GM19455 (cell line): ENCODE measurements around the gene CEP112.

ENCODE experiments used
- ATAC-seq: cut with Tn5 transposase; IDR thresholded peaks from one replicate; pipeline ENCODE4 v1.9.1; 2021; ENCODE audit not compliant: unreplicated experiment

The CEP112 gene

GRCh38 chr17:65617496-65617895 lies 574.4 kb downstream of the CEP112 start:
- no peak for ATAC-seq

- ATAC-seq, result no peak
Measured at GRCh38 chr17:65609749-65610148, 582.2 kb downstream of the CEP112 start.

GRCh38 chr17:65609286-65609685 lies 582.6 kb downstream of the CEP112 start:
- no peak for ATAC-seq

GRCh38 chr17:65604070-65604469 lies 587.9 kb downstream of the CEP112 start:
- ATAC-seq, result no peak

- no peak for ATAC-seq
Measured at GRCh38 chr17:65601881-65602280, 590.1 kb downstream of the CEP112 start.

- no peak for ATAC-seq
Measured at GRCh38 chr17:65601145-65601544, 590.8 kb downstream of the CEP112 start.

GRCh38 chr17:65600518-65600917 lies 591.4 kb downstream of the CEP112 start:
- no peak for ATAC-seq

- ATAC-seq, result no peak
Measured at GRCh38 chr17:65599650-65600049, 592.3 kb downstream of the CEP112 start.

GRCh38 chr17:65598746-65599145 lies 593.2 kb downstream of the CEP112 start:
- ATAC-seq, result no peak

- no peak for ATAC-seq
Measured at GRCh38 chr17:65595071-65595656, 596.8 kb downstream of the CEP112 start.

GRCh38 chr17:65593855-65594845 lies 597.8 kb downstream of the CEP112 start:
- ATAC-seq, result no peak

- no peak for ATAC-seq
Measured at GRCh38 chr17:65593092-65593854, 598.7 kb downstream of the CEP112 start.

GRCh38 chr17:65592125-65592965 lies 599.6 kb downstream of the CEP112 start:
- ATAC-seq, result no peak

- ATAC-seq, result no peak
Measured at GRCh38 chr17:65589321-65589720, 602.6 kb downstream of the CEP112 start.

GRCh38 chr17:65588181-65588808 lies 603.6 kb downstream of the CEP112 start:
- ATAC-seq, result no peak

GRCh38 chr17:65587534-65588180 lies 604.3 kb downstream of the CEP112 start:
- ATAC-seq, result no peak

GRCh38 chr17:65586899-65587298 lies 605.0 kb downstream of the CEP112 start:
- no peak for ATAC-seq
